ENCODE measurements around the gene MFF. TPM values are rescaled to one million over a fixed set of nuclear protein-coding genes. Genes with fewer than 3 reads are reported as not detected.

The MFF gene
- total and polyA plus RNA-seq, 2 of the 4 experiments (the other 2 are of a cell fraction): 70.1 to 86.4 TPM

DNA sequence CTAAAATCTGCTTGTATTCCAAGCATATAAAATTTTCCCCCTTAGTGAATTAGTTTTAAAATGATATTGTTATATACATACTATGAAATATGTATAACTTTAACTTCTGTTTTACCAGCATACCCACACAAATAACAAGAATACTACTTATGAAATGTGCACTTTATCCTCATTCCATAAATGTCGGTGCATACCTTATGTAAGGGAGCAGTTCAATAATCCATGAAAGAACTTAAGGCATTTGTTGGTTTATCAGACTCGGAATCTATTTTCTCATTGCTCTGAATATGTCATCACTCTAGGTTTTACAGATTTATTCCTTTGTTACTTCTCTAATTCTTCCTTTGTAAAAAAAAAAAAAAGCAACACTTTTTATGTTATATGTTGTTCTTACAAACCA lies 12.5 kb upstream of the MFF start:
- ChIA-PET POLR2A (ENCODE audit: unreplicated experiment) (no interaction called here), CTCF (no interaction called here)
- H2AK9ac ChIP-seq (replicated peaks; ENCODE audit: low read depth, low read length, poor library complexity): no peak overlapping the region
- no peak overlapping the region for H2AFZ ChIP-seq (replicated peaks; ENCODE audit: low read length, poor library complexity)
- H4K20me1 ChIP-seq (ENCODE audit: insufficient read depth, low read length): no peaks in the 10 kb centered on the region
- no peak overlapping the region for H3K9ac ChIP-seq (ENCODE audit: low read depth, low read length)
- no peak overlapping the region for H2BK15ac ChIP-seq (ENCODE audit: low read depth, low read length)
- no peak overlapping the region for H2BK5ac ChIP-seq (ENCODE audit: low read depth, low read length, poor library complexity, severe bottlenecking)
- no peak overlapping the region for H3K14ac ChIP-seq (replicated peaks; ENCODE audit: low read depth, low read length)
- no peak overlapping the region for H3K18ac ChIP-seq (ENCODE audit: low read depth, low read length)
- no peak overlapping the region for H3K23ac ChIP-seq (ENCODE audit: low read depth, low read length)
- no peak overlapping the region for H4K91ac ChIP-seq (ENCODE audit: insufficient read depth, low read depth, low read length)
- no peak overlapping the region for H4K8ac ChIP-seq (ENCODE audit: low read depth in 2 of 2, low read length in 2 of 2)
- no peak overlapping the region for H3K4ac ChIP-seq (ENCODE audit: low read depth, low read length)
- no peaks in the 10 kb centered on the region for H3K36me3 ChIP-seq (ENCODE audit: control insufficient read depth, insufficient read depth, low read length)
- no peak overlapping the region for H3K4me3 ChIP-seq (ENCODE audit: insufficient read depth, low read depth, low read length)
- H2AK5ac ChIP-seq (ENCODE audit: low read depth, low read length): no peak overlapping the region
- dilution Hi-C loops (cut with HindIII; ENCODE audit: low sequenced_read_pairs, unreplicated experiment) (no loop called here), in situ Hi-C loops (cut with MboI; ENCODE audit: low sequenced_read_pairs) (no loop called here), intact Hi-C loops (cut with micrococcal nuclease) (no loop called here)
- H3K4me1 ChIP-seq (ENCODE audit: control insufficient read depth, insufficient read depth, low read length): no peaks in the 10 kb centered on the region
- H3K27ac ChIP-seq (ENCODE audit: insufficient read depth, low read length): no peak overlapping the region
- no TSS peak for BruUV-seq (replicated peaks)
- no peaks in the 10 kb centered on the region for H3K27me3 ChIP-seq (ENCODE audit: control insufficient read depth, insufficient read depth, low read length)
- no peak overlapping the region for H3K56ac ChIP-seq (ENCODE audit: extremely low read depth, insufficient read depth, low read length)
- no peak for ATAC-seq (ENCODE audit: low read depth)
- TF ChIP-seq RCOR1 (IDR thresholded peaks at IDR 0.05; ENCODE audit: insufficient replicate concordance, low read length) (no peak), RAD21 (IDR thresholded peaks at IDR 0.05; ENCODE audit: low read length) (no peak), CHD1 (IDR thresholded peaks at IDR 0.05; ENCODE audit: low read depth, low read length) (no peak), BHLHE40 (IDR thresholded peaks at IDR 0.05; ENCODE audit: low read depth, low read length) (no peak), MAZ (IDR thresholded peaks at IDR 0.05; ENCODE audit: borderline replicate concordance, low read depth, low read length) (no peak), NFE2L2 (IDR thresholded peaks at IDR 0.05; ENCODE audit: low read depth, low read length) (no peak), POLR2A (IDR thresholded peaks at IDR 0.05; ENCODE audit: low read depth, low read length) (no peak), MAFK (IDR thresholded peaks at IDR 0.05; ENCODE audit: low read depth, low read length) (no peak), MXI1 (IDR thresholded peaks at IDR 0.05; ENCODE audit: borderline replicate concordance, low read depth, low read length) (no peak)
- TF ChIP-seq, protein P1, sequence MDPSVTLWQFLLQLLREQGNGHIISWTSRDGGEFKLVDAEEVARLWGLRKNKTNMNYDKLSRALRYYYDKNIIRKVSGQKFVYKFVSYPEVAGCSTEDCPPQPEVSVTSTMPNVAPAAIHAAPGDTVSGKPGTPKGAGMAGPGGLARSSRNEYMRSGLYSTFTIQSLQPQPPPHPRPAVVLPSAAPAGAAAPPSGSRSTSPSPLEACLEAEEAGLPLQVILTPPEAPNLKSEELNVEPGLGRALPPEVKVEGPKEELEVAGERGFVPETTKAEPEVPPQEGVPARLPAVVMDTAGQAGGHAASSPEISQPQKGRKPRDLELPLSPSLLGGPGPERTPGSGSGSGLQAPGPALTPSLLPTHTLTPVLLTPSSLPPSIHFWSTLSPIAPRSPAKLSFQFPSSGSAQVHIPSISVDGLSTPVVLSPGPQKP (IDR thresholded peaks at IDR 0.05; ENCODE audit: borderline replicate concordance, low read depth, low read length): no peak
- no peaks in the 10 kb centered on the region for H3K9me3 ChIP-seq (ENCODE audit: control insufficient read depth, insufficient read depth, low read length)
- WGBS, 2 experiments (ENCODE audit: extremely low coverage in 2 of 2, insufficient read length in 1 of 2): no CpG with 5 or more reads among the region's 2 CpGs
- no peak overlapping the region for H3K4me2 ChIP-seq (ENCODE audit: low read depth, low read length)
- H3K9me1 ChIP-seq (ENCODE audit: insufficient read depth, low read length): no peaks in the 10 kb centered on the region
- H3K79me1 ChIP-seq (ENCODE audit: low read depth in 1 of 2, low read length in 2 of 2): no peaks in the 10 kb centered on the region
- no peak overlapping the region for H2BK120ac ChIP-seq (ENCODE audit: low read depth, low read length)
- no peak overlapping the region for H4K5ac ChIP-seq (ENCODE audit: low read depth, low read length)
- no peak overlapping the region for H2BK20ac ChIP-seq (ENCODE audit: low read depth, low read length)
- no peak for DNase-seq
